Peyer's patch (tissue), 4 donors: ENCODE data around the gene PRKACB. TPM values are rescaled to one million over a fixed set of nuclear protein-coding genes. Genes with fewer than 3 reads are reported as not detected.
"Not testable (repeated sequence)": the region's sequence is repeated elsewhere in the genome, so short reads cannot be mapped to it uniquely, and the experiment has no call there.

ENCODE experiments used
- DNase-seq, 3 donors: peaks; one replicate each; pipeline ENCODE4 v3.0.0-alpha.2; 2017 to 2019
- H3K27ac ChIP-seq, 4 donors: fragments of 200-600 bp; sonication (generic); one replicate each; pipeline ENCODE4 v1.5.1; 2016 to 2019
- H3K27me3 ChIP-seq, 2 donors: fragments of 200-600 bp; sonication (generic); one replicate each; pipeline ENCODE4 v1.5.1; 2019
- H3K36me3 ChIP-seq, 3 donors: fragments of 200-600 bp; sonication (generic); one replicate each; pipeline ENCODE4 v1.5.1; 2016 to 2019
- H3K4me1 ChIP-seq, 4 donors: fragments of 200-600 bp; sonication (generic); one replicate each; pipeline ENCODE4 v1.5.1; 2016 to 2019
- H3K4me3 ChIP-seq, 4 donors: fragments of 200-600 bp; sonication (generic); 1 replicate in 3 of 4; 2 replicates in 1 of 4; pipeline ENCODE4 v1.5.1; 2016 to 2019; ENCODE audit warnings: mild to moderate bottlenecking in 1 of 4
- H3K9me3 ChIP-seq, 4 donors: fragments of 200-600 bp; sonication (generic); one replicate each; pipeline ENCODE4 v1.5.1; 2016 to 2019; ENCODE audit warnings: mild to moderate bottlenecking in 1 of 4
- CTCF ChIP-seq, 6 experiments: fragments of 450-650 bp in 4 of 6; fragments of 200-600 bp in 2 of 6; sonication (generic) in 1 of 6; IDR thresholded peaks; one replicate each; pipeline ENCODE4 v1.5.1; 2017 to 2019; ENCODE audit warnings: antibody characterized with exemption in 6 of 6, mild to moderate bottlenecking in 3 of 6, moderate library complexity in 1 of 6
- POLR2A ChIP-seq, 2 donors: fragments of 450-650 bp; IDR thresholded peaks; one replicate each; pipeline ENCODE4 v1.5.1; 2017; ENCODE audit warnings: antibody characterized with exemption in 2 of 2, mild to moderate bottlenecking in 2 of 2, moderate library complexity in 2 of 2
- small RNA-seq, 2 donors: library from RNA; depleted of rRNA; stranded (forward); fragments of <200 nt; gene quantifications; one replicate each; pipeline ENCODE3, GENCODE V24; 2016
- total RNA-seq, 4 donors: library from RNA; depleted of rRNA; stranded (reverse); fragments of >200 nt; gene quantifications; one replicate each; pipeline ENCODE4 v1.1.0, GENCODE V29; 2016

PRKACB gene
- total RNA-seq, 4 donors from 2014 or later: 8.1 to 34.7 (median 8.8) TPM

GRCh38 chr1:84278905-84279304 is 134.8 kb downstream of the PRKACB start:
- Histone ChIP-seq H3K9me3 (no peaks in the 10 kb centered on the region), H3K27ac (no peak overlapping the region), H3K36me3 (no peaks in the 10 kb centered on the region), H3K4me1 (no peaks in the 10 kb centered on the region), H3K27me3 (no peaks in the 10 kb centered on the region), H3K4me3 (no peak overlapping the region)
- DNase-seq: no peak
- TF ChIP-seq POLR2A (IDR thresholded peaks at IDR 0.05) (no peak), CTCF (IDR thresholded peaks at IDR 0.05) (no peak)

GRCh38 chr1:84280912-84281311 is 136.8 kb downstream of the PRKACB start:
- TF ChIP-seq CTCF (IDR thresholded peaks at IDR 0.05): no peak
- no peak for TF ChIP-seq POLR2A (IDR thresholded peaks at IDR 0.05)
- no peak for DNase-seq
- no peaks in the 10 kb centered on the region for H3K4me1 ChIP-seq
- H3K27ac ChIP-seq: no peak overlapping the region
- no peak overlapping the region for H3K4me3 ChIP-seq
- H3K27me3 ChIP-seq: no peaks in the 10 kb centered on the region
- no peaks in the 10 kb centered on the region for H3K36me3 ChIP-seq
- H3K9me3 ChIP-seq: no peaks in the 10 kb centered on the region

GRCh38 chr1:84282780-84283333 is 138.8 kb downstream of the PRKACB start:
- Histone ChIP-seq H3K4me3 (no peak overlapping the region), H3K36me3 (no peaks in the 10 kb centered on the region), H3K9me3 (peaks cover 0 to 6% (median 0%) of the 10 kb centered on the region in 4 donors), H3K27ac (no peak overlapping the region), H3K4me1 (no peaks in the 10 kb centered on the region), H3K27me3 (no peaks in the 10 kb centered on the region)
- DNase-seq: no peak
- TF ChIP-seq POLR2A (IDR thresholded peaks at IDR 0.05) (no peak), CTCF (IDR thresholded peaks at IDR 0.05) (no peak)

GRCh38 chr1:84283381-84283780 is 139.3 kb downstream of the PRKACB start:
- H3K9me3 ChIP-seq: peaks cover 0 to 10% (median 0%) of the 10 kb centered on the region in 4 donors
- no peak for DNase-seq
- H3K4me3 ChIP-seq: no peak overlapping the region
- H3K27me3 ChIP-seq: no peaks in the 10 kb centered on the region
- H3K27ac ChIP-seq: no peak overlapping the region
- H3K4me1 ChIP-seq: no peaks in the 10 kb centered on the region
- H3K36me3 ChIP-seq: no peaks in the 10 kb centered on the region
- no peak for TF ChIP-seq POLR2A (IDR thresholded peaks at IDR 0.05)
- TF ChIP-seq CTCF (IDR thresholded peaks at IDR 0.05): no peak

- H3K27me3 ChIP-seq: no peaks in the 10 kb centered on the region
- H3K4me1 ChIP-seq: no peaks in the 10 kb centered on the region
- no peak for DNase-seq
- H3K27ac ChIP-seq: no peak overlapping the region
- no peaks in the 10 kb centered on the region for H3K36me3 ChIP-seq
- peaks cover 0 to 10% (median 0%) of the 10 kb centered on the region in 4 donors for H3K9me3 ChIP-seq
- no peak overlapping the region for H3K4me3 ChIP-seq
- TF ChIP-seq CTCF (IDR thresholded peaks at IDR 0.05) (no peak), POLR2A (IDR thresholded peaks at IDR 0.05) (no peak)
Observed at GRCh38 chr1:84286071-84286470, 142.0 kb downstream of the PRKACB start.

GRCh38 chr1:84287389-84287788 is 143.3 kb downstream of the PRKACB start:
- H3K4me1 ChIP-seq, DNase-seq, H3K4me3 ChIP-seq, H3K9me3 ChIP-seq, H3K27me3 ChIP-seq, H3K36me3 ChIP-seq, H3K27ac ChIP-seq: not testable (repeated sequence)

Small RNA genes lying within 50 kb of the gene (small RNA-seq; reads per million reads assigned to genes)
- gene AL450063.1: 0 reads per million in 2 donors
- gene RF00410: 0 reads per million in 2 donors

Other genes with a start within 250 kb of the PRKACB start
- 10 to 100 TPM in 1 of 4 donors, 1 to 10 TPM in 3; 1.2 to 16.5 (median 4.1) TPM for gene TTLL7, start 145.1 kb upstream of the PRKACB start, total RNA-seq
- 1 to 10 TPM; 1.1 to 3.5 (median 2.3) TPM for gene SAMD13, start 157.4 kb downstream of the PRKACB start, total RNA-seq